GM19328 (cell line): Measurements from ENCODE around the gene DGKI.

Experiments
- ATAC-seq: cut with Tn5 transposase; IDR thresholded peaks from one replicate; pipeline ENCODE4 v1.9.1; 2021; ENCODE audit warnings: mild to moderate bottlenecking, moderate library complexity; ENCODE audit not compliant: unreplicated experiment

DGKI gene

DNA sequence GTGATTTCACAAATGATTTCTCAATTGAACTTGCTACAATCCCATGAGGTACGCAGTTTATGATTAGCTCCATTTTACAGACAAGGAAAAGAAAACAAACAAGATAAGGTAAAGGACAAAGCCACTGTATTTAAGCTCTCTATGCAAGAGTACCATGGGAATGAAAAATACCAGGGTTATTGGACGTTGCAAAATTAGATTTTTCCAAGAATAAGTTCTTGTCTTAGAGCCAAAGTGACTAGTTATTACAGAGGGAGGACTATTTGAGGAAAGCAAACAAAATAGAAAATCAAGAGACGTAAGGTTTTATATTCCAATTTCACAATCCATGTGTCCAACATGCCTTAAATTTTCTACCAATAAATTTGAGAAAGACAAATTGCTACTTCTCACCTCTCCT lies 405.3 kb downstream of the DGKI start:
- ATAC-seq, result no peak

DNA sequence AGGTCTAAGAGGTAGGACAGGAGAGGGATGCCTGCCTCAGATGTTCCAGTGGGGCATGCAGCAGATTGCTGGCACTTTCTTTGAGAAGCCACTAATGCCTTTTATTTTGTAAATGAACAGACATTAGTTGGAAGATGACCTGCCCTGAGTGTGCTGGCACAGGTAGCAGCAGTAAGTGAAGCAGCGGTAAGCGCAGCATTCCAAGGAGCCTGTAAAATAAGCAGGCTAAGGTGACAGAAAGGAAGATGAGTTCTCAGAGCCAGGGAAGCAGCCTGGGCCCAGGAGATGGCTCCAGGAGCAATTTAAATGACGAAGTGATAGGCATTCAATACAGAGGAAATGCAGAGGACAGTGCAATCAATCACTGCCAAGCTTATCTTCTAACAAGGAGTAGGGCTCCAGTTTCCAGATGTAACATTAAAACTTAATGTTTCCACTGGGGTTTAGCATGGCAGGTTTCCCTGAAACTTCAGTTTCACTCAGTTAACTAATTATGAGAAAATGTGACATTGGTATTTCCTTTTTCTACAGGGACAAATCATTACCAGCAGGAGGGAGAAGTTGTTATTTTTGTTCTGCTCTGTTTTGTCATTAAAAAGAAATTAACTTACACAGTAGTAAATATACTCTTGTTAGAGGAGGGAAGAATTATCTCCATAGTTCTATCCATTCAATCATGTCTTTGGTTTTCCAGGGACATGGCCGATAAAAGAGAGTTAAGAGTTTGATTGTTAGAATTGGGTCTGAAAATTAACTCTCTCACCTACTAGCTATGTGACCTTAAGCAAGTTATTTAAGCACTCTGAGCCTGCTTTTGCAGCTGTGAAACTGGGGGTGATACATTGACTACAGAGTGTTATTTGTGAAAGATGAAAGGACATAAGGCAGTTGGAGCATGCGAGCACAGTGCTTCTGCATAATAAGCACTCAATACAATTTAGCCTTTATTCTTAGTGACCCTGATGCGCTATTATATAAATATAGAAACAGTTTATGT lies 406.6 kb downstream of the DGKI start:
- ATAC-seq, result no peak

DNA sequence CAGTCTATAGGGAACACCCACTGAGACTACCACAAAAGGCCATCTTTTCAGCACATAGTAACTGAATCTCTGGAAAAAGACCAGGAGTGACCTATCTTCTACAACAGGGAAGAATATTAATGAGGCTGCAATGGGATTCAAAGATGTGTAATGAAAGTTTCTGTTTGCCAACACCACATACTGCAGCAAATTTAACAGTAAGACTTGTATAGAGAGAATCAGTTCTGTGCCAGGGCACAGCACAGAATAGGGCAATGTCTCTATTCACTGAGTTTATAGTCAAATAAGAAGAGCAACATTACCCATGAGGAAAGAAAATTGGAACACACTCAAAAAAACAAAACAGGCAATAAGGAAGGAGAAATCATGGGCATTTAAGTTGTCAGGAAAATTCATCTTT lies 411.8 kb downstream of the DGKI start:
- no peak for ATAC-seq

DNA sequence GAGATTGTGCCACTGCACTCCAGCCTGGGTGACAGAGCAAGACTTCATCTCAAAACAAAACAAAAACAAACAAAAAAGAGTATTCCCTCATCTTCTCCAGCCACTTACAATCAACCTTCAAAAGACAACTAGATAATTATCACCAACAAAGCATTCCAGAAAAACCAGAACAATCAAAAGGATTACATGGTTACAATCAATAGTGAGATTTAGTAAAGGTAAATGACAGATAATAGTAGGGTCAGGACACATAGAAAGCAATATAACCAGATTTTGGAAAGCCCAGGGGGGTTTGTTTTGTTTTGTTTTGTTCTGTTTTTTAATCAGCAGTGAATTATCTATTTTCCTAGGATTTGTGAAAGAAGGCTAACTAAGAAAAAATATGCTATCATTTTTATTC lies 412.2 kb downstream of the DGKI start:
- no peak for ATAC-seq

DNA sequence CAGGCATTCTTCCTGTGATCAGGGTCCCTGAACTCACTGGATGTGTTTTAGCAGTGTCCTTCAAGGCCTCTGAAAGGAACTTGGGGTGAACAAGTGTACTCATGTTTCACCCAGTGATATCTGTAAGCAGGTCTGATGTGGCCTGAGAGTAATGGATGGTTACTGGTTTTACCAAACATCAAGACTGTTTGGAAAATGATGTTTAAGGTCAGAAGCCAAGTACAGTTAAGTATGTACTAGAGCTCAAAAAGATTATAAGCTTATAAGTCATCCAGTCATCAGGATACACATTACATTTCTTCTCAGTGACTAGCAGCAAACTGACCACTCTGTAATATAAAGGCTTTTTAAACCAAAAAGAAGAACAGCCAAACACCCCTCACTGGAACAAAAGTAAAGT lies 423.5 kb downstream of the DGKI start:
- ATAC-seq, result no peak

DNA sequence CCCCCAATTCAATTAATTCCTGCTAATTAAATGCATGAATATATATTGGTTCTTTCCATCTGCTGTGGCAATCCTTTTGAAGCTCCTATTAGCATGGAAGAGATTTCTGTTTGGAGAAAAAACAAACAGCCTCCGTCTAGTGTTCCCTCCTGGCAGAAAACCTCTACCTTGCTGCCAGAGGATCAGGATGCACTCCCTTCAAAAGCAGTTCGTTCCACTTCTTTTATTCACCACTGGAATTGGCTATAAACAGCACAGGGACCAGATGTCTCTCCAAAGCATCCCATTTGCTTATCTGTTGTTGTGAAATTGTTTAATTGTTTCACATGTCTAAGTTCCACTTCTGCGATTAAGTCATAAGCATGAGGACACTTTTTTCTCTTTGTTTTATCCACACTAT lies 425.4 kb downstream of the DGKI start:
- ATAC-seq, result no peak

DNA sequence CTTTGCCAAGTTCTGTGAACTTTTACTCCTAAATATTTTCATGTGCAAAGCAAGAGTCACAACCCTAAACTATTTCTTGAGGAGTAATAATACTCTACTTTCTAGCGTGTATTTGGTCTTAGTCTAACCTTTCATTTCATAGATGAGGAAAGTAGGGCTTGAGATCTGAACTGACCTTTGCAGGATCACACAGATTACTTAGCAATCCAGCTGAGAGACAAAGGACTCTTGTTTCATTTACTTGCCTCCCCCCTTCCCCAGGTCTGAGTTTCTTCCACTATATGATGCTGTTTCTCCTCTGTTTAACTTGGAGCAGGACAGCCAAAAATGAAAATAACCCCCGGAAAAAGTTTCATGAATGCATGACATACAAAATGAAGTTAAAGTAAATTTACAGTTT lies 427.9 kb downstream of the DGKI start:
- no peak for ATAC-seq

DNA sequence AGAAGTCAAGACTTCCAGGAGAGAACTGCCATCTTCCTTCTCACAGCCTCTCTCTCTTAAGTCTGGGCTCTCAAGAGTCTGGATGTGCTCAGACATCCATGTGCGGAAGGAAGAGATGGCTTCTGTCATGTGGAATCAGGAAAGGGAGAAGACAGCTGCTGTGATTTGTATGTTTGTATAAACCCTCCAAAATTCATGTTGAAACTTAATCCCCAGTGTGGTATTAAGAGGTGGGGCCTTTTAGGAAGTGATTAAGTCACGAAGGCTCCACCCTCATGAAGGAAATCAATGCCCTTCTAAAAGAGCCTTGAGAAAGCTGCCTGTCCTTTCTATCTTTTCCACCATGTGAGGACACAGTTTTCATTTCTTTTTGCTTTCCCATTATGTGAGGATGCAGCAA lies 429.3 kb downstream of the DGKI start:
- ATAC-seq, result no peak

DNA sequence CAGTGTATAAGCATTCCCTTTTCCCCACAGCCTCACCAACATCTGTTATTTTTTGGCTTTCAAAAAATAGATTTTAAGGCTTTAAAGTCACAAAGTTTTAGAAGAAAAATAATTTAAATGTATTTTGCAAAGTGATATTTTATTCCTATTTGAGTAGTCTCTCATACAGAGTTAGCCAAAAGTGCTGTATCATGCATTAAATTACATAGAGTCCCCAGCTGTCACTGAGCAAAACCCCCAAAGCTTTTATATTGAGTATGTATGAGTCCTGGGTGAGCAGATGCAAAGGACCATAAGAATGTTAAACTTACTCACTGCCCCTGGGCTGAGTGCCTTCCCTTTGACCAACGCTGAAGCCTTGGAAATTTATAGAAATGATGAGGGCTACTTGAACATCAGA lies 432.9 kb downstream of the DGKI start:
- no peak for ATAC-seq

DNA sequence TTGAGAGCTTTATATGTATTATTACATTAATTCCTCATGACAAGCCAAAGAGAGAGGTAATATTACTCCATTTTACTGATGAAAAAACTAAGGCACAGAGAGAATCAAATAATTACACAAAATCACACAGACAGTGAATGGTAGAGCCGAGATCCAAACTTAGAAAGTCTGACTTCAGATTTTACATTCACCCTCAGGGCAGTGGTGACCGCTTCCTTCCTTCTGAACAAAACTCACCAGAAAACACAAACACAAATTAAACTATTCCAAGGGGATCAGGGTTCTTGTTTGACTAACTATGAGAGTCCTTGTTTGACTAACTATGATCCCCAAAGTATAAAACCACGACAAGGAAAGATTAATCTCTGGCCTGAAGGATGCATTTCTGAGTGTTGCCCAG lies 435.3 kb downstream of the DGKI start:
- no peak for ATAC-seq

DNA sequence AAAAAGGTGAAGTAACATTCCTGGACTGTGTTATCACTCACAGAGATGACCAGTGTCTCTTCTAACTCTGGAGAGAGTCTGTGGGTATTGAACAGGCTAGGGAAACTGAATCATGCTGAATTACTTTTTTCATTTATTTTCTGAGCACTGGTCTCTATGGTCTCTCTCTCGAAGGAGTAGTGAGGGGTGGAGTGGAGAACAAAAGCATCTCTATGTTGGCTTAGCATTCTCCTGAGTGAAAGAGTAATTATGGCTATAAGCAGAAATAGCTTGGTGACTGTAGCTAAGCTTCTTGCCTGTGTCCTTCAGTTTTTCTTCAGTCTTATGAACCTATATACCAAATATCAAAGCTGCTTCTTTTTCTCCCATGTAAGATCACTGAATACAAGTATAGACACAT lies 438.6 kb downstream of the DGKI start:
- no peak for ATAC-seq

DNA sequence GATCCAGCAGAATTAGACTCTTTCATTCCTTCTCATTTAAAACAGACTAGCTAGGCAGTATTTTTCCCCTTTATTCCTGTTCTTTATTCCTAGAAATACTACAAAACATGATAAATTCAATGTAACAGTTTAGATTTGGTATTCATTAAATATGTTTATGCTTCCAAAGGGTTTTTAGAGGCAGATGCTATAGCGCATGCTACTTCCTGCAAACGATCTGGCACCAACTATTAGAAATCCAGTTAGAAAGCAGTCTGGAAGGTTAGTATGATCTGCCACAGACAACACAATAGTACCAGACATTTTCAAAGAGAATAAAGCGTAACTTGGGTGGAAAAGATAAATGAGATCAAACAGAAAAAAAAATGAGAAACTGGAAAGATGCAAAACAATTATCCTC lies 439.7 kb downstream of the DGKI start:
- ATAC-seq, result no peak

DNA sequence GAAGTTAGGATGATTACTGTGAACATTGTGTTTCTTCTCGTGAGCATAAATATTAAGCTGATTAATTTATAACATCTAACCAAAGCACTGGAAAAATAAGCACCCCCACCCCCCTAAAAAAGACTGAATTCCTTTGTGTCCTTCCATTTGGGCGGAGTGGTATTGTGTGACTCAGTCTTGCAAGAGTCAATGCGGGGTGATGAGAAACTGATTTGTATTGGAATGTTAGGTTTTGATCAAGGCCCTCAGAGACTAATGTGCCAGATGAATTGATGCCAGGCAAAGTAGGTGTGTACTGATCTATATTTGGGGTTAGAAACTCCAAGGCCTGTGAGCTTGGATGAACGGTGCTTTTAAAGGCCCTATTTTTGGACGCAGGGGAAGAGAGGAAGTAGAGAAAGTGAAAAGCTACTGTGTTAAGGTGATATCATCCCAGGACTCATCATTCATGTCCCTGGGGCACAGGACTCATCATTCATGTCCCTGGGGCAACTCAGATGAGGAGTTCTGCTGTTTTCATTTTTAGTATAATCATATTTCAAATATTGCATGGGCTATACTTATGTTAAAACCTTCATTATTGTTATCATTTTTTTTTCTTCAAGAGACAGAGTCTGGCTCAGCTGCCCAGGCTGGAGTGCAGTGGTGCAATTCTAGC lies 442.0 kb downstream of the DGKI start:
- ATAC-seq, result no peak

DNA sequence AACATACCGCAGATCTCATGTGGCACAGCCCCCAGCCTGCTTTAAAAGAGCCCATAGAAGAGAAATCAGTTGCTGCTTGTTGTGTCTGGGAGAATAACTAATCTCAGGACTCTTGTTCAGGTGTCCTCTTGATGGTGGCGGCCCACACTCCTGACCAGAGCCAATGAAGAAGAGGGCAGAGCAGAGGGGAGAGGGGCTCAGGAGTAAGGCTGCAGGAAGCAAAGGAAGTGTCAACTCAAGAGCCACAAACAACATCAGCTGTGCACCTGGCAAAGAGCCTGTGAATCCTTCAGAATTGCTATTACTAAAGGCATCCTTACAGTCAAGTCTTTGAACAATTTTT lies 443.4 kb downstream of the DGKI start:
- no peak for ATAC-seq

DNA sequence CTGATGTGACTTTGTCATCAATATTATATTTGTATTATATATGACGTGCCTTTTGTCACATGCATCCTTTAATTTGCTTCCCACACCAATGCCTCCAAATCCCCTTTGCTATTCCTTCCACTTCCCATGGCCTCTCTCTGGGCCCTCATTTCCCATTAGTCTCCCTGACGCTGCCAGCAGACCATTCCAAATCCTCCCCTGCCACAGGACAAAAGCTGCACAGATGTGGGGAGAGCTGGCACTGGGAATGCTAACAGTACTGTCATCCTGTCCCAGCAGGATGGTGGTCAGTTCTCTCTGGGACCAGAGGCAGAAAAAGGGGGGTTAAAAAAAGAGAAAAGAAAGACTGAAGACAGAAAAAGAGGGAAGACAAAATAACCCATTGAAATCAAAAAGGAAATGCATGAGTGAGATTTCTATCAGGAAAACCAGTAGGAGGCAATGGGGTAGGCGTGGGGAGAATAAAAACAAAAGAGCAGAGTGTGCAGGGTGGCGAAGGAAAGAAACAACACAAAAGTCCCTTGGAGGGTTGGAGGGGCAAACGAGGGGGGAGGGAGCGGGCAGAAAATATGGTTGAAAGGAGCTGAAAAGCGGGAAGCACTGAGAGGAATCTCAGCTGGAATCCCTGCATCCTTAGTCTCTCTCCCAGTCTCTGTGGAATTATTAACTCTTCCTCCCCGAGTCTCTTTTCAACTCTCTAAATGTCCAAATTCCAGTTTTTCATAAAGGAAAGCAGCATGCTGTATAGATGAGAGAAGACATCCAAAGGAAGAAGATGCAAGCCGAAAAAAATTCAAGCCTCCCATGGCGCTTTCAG lies 444.0 kb downstream of the DGKI start:
- no peak for ATAC-seq

DNA sequence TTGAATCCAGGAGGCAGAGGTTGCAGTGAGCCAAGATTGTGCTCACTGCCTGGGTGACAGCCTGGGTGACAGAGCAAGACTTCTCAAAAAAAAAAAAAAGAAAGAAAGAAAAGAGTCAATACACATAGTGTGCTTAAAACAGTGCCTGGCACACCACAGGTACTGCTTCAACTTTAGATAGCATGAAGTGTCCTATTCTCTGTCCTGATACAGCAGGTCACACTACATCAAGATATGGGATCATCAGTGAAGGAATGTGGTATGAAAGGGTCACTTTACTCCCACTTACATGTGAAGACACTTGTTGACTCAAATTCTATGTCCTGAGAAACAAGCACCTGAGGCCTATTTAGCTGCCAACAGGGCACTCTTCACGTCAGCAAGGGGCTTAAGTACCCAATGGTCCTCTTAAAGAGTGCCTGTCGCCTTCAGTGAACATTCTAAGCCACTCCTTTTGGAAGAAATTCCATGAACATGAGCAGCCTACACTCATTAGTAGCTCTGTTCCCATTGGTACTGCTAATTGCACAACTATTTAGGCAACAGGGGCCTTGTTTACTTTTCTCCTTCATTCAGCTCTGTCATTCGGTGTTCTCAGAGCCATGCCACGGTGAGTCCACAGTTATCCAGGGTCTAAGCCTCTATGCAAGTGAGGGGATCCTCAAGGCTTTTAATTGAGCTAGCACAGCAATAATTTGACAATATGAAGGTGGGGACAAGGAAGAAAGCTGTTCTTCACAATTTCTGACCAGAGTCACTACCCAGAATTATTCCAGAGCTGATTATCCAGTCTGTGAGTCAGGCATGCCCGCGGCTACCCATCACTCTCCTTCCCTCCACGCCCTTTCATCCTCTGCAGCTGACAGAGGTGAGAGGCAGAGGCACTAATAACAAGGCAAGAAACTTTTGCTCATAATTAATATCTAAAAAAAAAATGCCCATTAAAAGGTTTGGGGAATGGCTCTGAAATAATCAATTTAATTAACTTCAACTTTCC lies 446.6 kb downstream of the DGKI start:
- ATAC-seq, result no peak

DNA sequence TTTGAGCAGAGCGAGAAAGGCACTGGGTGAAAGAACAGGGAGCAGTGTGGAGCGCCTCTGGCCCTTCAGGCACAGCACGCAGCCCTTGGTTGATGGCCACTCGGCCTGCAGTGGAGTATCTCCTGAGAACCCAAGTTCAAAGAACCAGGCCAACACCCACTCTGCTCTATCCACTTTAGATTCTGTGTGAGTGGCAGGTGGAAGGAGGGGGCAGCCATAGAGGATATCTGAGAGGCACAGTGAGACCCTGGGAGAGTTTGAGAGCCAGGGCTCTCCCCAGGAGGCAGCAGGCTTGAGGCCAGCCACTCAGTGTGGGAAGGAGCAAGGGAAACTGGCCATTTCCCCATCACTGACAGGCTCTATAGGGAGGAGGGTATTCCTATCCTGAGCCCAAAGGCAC lies 450.7 kb downstream of the DGKI start:
- ATAC-seq, result no peak

DNA sequence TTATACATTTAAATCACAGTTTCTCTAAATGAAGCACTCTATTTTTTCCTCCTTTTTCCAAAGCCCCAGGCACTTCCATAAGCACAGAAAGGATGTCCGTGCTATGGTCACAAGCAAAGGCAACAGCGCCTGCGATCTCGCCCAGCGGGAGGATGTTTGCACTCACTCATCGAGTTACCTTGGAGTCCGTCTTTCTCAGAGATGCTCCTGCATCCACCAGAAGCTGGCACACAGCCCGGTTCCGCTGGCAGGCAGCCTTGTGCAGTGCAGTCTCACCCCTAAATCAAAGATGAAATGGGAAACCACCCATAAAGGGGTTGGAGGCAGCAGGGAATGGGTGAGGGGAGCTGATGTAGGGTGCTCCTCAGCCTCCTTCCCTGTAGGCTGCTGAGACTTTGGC lies 451.4 kb downstream of the DGKI start:
- ATAC-seq, result no peak

DNA sequence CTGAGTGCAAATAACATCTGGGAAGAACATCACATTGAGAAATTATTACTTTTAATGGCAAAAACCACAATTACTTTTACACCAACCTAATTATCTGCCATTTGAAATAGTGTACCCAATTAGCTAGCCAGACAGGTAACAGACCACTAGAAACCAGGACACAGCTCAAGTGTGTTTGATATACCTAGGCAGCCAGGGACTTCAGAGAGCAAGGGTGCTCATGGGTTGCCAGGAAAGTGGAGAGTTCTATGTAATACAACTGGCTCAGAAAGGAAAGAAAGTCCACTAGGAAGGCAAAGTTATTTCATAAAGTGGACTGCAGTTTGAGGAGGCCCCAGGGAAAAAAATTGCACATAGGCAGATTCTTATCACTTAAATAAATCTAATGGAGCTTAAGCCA lies 453.2 kb downstream of the DGKI start:
- ATAC-seq, result no peak

DNA sequence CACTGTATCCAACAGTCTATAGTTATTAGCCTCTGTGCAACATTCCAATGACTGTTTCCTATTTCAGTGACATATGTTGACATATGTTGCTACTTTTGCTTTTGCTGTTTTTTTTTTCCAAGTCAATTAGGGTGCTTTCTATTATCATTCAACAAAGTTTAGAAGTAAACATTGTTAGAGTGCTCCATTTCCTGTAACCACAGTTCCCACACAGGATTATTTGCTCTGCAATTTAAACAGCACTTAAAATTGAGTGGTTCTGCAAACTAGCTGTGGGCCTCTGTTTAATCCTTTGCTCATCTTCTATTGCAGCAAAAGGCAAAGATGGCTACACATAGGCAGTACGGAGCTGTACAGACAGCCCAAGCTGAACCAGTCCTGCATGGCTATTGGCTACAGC lies 456.7 kb downstream of the DGKI start:
- ATAC-seq, result no peak
